C4-2B (cell line): ENCODE measurements around the gene FRK.

Experiments
- ZFX ChIP-seq: fragments of 450-650 bp; IDR thresholded peaks from 2 replicates; pipeline ENCODE4 v1.6.1; 2017
- TF ChIP-seq, protein P1 (sequence below): fragments of 450-650 bp; conservative IDR thresholded peaks from 2 replicates; pipeline ENCODE4 v1.5.1; 2017; ENCODE audit warnings: mild to moderate bottlenecking

DNA sequence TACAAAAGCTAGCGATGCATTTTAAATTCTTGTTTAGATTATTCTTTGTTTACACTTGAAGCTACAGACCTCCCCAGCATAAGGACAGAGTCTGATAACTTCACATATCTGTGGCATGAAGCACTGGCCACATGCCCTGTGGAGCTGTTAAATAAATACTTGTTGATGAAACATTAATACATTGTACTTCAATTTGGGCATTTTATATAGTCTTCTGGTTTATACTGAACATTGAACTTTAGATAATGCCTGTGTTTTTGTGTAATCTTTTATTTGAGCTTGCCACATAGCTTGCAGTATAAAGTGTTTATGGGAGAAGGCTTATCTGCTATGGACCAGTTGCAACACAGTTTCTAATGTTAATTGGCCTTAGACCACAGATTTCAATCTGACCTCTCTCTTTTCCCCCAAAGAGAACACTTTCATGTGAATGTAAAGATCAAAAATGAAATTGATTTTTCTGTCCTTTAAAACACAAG, 48.2 kb downstream of the FRK start:
- TF ChIP-seq, protein P1, sequence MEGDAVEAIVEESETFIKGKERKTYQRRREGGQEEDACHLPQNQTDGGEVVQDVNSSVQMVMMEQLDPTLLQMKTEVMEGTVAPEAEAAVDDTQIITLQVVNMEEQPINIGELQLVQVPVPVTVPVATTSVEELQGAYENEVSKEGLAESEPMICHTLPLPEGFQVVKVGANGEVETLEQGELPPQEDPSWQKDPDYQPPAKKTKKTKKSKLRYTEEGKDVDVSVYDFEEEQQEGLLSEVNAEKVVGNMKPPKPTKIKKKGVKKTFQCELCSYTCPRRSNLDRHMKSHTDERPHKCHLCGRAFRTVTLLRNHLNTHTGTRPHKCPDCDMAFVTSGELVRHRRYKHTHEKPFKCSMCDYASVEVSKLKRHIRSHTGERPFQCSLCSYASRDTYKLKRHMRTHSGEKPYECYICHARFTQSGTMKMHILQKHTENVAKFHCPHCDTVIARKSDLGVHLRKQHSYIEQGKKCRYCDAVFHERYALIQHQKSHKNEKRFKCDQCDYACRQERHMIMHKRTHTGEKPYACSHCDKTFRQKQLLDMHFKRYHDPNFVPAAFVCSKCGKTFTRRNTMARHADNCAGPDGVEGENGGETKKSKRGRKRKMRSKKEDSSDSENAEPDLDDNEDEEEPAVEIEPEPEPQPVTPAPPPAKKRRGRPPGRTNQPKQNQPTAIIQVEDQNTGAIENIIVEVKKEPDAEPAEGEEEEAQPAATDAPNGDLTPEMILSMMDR, result no peak
- no peak for TF ChIP-seq ZFX
